GM12873 (cell line): ENCODE measurements around the gene HS3ST5.

Experiments
- CTCF ChIP-seq: IDR thresholded peaks from 2 replicates; pipeline ENCODE4 v1.5.1; 2012; ENCODE audit warnings: low read depth, mild to moderate bottlenecking, moderate library complexity, low read length, control low read depth; ENCODE audit not compliant: insufficient read depth; ENCODE audit errors: missing control alignments

Gene HS3ST5

GRCh38 chr6:114194362-114195026 lies 148.3 kb downstream of the HS3ST5 start:
- TF ChIP-seq CTCF: no peak

GRCh38 chr6:114187563-114187962 lies 155.3 kb downstream of the HS3ST5 start:
- no peak for TF ChIP-seq CTCF

- TF ChIP-seq CTCF: no peak
These were observed 161.2 kb downstream of the HS3ST5 start for GRCh38 chr6:114181664-114182063.

- no peak for TF ChIP-seq CTCF
These were observed 163.4 kb downstream of the HS3ST5 start for GRCh38 chr6:114179411-114179810.

- no peak for TF ChIP-seq CTCF
These were observed 166.1 kb downstream of the HS3ST5 start for GRCh38 chr6:114176726-114177125.

- TF ChIP-seq CTCF: no peak
These were observed 170.1 kb downstream of the HS3ST5 start for GRCh38 chr6:114172576-114173260.

- TF ChIP-seq CTCF: no peak
These were observed 171.3 kb downstream of the HS3ST5 start for GRCh38 chr6:114171473-114171872.
